Muscle layer of duodenum (tissue), 2 donors: Measurements from ENCODE around the gene COL23A1.

Source experiments
- H3K27ac ChIP-seq: one replicate; pipeline ENCODE4 v1.7.0; 2013; ENCODE audit warnings: mild to moderate bottlenecking, low read length
- H3K27me3 ChIP-seq: one replicate; pipeline ENCODE4 v1.7.0; 2013; ENCODE audit warnings: low read depth, mild to moderate bottlenecking, control low read depth, low read length
- H3K36me3 ChIP-seq, 2 donors: one replicate each; pipeline ENCODE4 v1.7.0; 2013; ENCODE audit warnings: low read length in 2 of 2, control low read depth in 1 of 2, mild to moderate bottlenecking in 1 of 2; ENCODE audit not compliant: insufficient read depth in 2 of 2, control insufficient read depth in 1 of 2
- H3K4me1 ChIP-seq, 2 donors: one replicate each; pipeline ENCODE4 v1.7.0; 2013; ENCODE audit warnings: low read length in 2 of 2, mild to moderate bottlenecking in 2 of 2, control low read depth in 1 of 2, moderate library complexity in 1 of 2; ENCODE audit not compliant: insufficient read depth in 2 of 2, control insufficient read depth in 1 of 2
- H3K4me3 ChIP-seq, 2 donors: one replicate each; pipeline ENCODE4 v1.7.0; 2013; ENCODE audit warnings: low read length in 2 of 2, low read depth in 1 of 2, mild to moderate bottlenecking in 1 of 2
- H3K9me3 ChIP-seq, 2 donors: one replicate each; pipeline ENCODE4 v1.7.0; 2013; ENCODE audit warnings: low read length in 2 of 2, control low read depth in 1 of 2, mild to moderate bottlenecking in 1 of 2; ENCODE audit not compliant: control insufficient read depth in 1 of 2
- donor health status: healthy.

COL23A1 gene

GRCh38 chr5:178331491-178331996 is 258.6 kb downstream of the COL23A1 start:
- no peak overlapping the region for H3K4me3 ChIP-seq
- no peaks in the 10 kb centered on the region for H3K9me3 ChIP-seq
- peaks cover 7 to 25% of the 10 kb centered on the region in 2 donors for H3K4me1 ChIP-seq
- no peak overlapping the region for H3K27ac ChIP-seq
- no peaks in the 10 kb centered on the region for H3K27me3 ChIP-seq
- H3K36me3 ChIP-seq: no peaks in the 10 kb centered on the region

GRCh38 chr5:178330791-178331404 is 259.3 kb downstream of the COL23A1 start:
- H3K27ac ChIP-seq: peak overlapping the region; percentile 31
- no peak overlapping the region for H3K4me3 ChIP-seq

GRCh38 chr5:178328826-178329730 is 261.1 kb downstream of the COL23A1 start:
- no peaks in the 10 kb centered on the region for H3K27me3 ChIP-seq

More at GRCh38 chr5:178330791-178331404, 259.3 kb downstream of the COL23A1 start:
- Histone ChIP-seq H3K4me1 (peaks cover 7 to 27% of the 10 kb centered on the region in 2 donors), H3K27me3 (no peaks in the 10 kb centered on the region), H3K9me3 (no peaks in the 10 kb centered on the region), H3K36me3 (no peaks in the 10 kb centered on the region)

GRCh38 chr5:178327931-178328711 is 262.1 kb downstream of the COL23A1 start:
- H3K27me3 ChIP-seq: no peaks in the 10 kb centered on the region
- peaks cover 7 to 27% of the 10 kb centered on the region in 2 donors for H3K4me1 ChIP-seq
- no peaks in the 10 kb centered on the region for H3K36me3 ChIP-seq
- H3K9me3 ChIP-seq: no peaks in the 10 kb centered on the region
- no peak overlapping the region for H3K4me3 ChIP-seq
- H3K27ac ChIP-seq: no peak overlapping the region

More at GRCh38 chr5:178328826-178329730, 261.1 kb downstream of the COL23A1 start:
- H3K9me3 ChIP-seq: no peaks in the 10 kb centered on the region
- H3K36me3 ChIP-seq: no peaks in the 10 kb centered on the region
- peaks cover 7 to 27% of the 10 kb centered on the region in 2 donors for H3K4me1 ChIP-seq
- H3K4me3 ChIP-seq: no peak overlapping the region
- H3K27ac ChIP-seq: no peak overlapping the region

- H3K4me1 ChIP-seq: peaks cover 7 to 27% of the 10 kb centered on the region in 2 donors
- H3K9me3 ChIP-seq: no peaks in the 10 kb centered on the region
- no peaks in the 10 kb centered on the region for H3K27me3 ChIP-seq
- H3K27ac ChIP-seq: no peak overlapping the region
- no peaks in the 10 kb centered on the region for H3K36me3 ChIP-seq
- no peak overlapping the region for H3K4me3 ChIP-seq
Observed at GRCh38 chr5:178327446-178327845, 262.7 kb downstream of the COL23A1 start.

GRCh38 chr5:178326374-178326715 is 263.8 kb downstream of the COL23A1 start:
- Histone ChIP-seq H3K27ac (no peak overlapping the region), H3K4me1 (peaks cover 0 to 17% of the 10 kb centered on the region in 2 donors), H3K27me3 (no peaks in the 10 kb centered on the region), H3K4me3 (no peak overlapping the region), H3K9me3 (no peaks in the 10 kb centered on the region), H3K36me3 (no peaks in the 10 kb centered on the region)

GRCh38 chr5:178325679-178326373 is 264.4 kb downstream of the COL23A1 start:
- Histone ChIP-seq H3K9me3 (no peaks in the 10 kb centered on the region), H3K27me3 (no peaks in the 10 kb centered on the region), H3K27ac (no peak overlapping the region), H3K36me3 (no peaks in the 10 kb centered on the region), H3K4me1 (peaks cover 0 to 12% of the 10 kb centered on the region in 2 donors), H3K4me3 (no peak overlapping the region)

- no peaks in the 10 kb centered on the region for H3K27me3 ChIP-seq
- H3K36me3 ChIP-seq: no peaks in the 10 kb centered on the region
- peaks cover 0 to 6% of the 10 kb centered on the region in 2 donors for H3K4me1 ChIP-seq
- no peak overlapping the region for H3K27ac ChIP-seq
- no peak overlapping the region for H3K4me3 ChIP-seq
- H3K9me3 ChIP-seq: no peaks in the 10 kb centered on the region
Observed at GRCh38 chr5:178325311-178325678, 264.9 kb downstream of the COL23A1 start.

- Histone ChIP-seq H3K4me1 (peaks cover 0 to 5% of the 10 kb centered on the region in 2 donors), H3K4me3 (no peak overlapping the region), H3K27ac (no peak overlapping the region), H3K36me3 (no peaks in the 10 kb centered on the region), H3K27me3 (no peaks in the 10 kb centered on the region), H3K9me3 (no peaks in the 10 kb centered on the region)
Observed at GRCh38 chr5:178324481-178325310, 265.5 kb downstream of the COL23A1 start.

GRCh38 chr5:178323961-178324360 is 266.2 kb downstream of the COL23A1 start:
- Histone ChIP-seq H3K36me3 (no peaks in the 10 kb centered on the region), H3K4me1 (peaks cover 0 to 5% of the 10 kb centered on the region in 2 donors), H3K27ac (no peak overlapping the region)

More at GRCh38 chr5:178323961-178324360, 266.2 kb downstream of the COL23A1 start:
- Histone ChIP-seq H3K4me3 (no peak overlapping the region), H3K9me3 (no peaks in the 10 kb centered on the region), H3K27me3 (no peaks in the 10 kb centered on the region)
